ENCODE measurements around the gene ZNF205.
A peak's percentile ranks its signal among the peaks of the same experiment; 100 is the strongest.

- TF ChIP-seq, protein P1, sequence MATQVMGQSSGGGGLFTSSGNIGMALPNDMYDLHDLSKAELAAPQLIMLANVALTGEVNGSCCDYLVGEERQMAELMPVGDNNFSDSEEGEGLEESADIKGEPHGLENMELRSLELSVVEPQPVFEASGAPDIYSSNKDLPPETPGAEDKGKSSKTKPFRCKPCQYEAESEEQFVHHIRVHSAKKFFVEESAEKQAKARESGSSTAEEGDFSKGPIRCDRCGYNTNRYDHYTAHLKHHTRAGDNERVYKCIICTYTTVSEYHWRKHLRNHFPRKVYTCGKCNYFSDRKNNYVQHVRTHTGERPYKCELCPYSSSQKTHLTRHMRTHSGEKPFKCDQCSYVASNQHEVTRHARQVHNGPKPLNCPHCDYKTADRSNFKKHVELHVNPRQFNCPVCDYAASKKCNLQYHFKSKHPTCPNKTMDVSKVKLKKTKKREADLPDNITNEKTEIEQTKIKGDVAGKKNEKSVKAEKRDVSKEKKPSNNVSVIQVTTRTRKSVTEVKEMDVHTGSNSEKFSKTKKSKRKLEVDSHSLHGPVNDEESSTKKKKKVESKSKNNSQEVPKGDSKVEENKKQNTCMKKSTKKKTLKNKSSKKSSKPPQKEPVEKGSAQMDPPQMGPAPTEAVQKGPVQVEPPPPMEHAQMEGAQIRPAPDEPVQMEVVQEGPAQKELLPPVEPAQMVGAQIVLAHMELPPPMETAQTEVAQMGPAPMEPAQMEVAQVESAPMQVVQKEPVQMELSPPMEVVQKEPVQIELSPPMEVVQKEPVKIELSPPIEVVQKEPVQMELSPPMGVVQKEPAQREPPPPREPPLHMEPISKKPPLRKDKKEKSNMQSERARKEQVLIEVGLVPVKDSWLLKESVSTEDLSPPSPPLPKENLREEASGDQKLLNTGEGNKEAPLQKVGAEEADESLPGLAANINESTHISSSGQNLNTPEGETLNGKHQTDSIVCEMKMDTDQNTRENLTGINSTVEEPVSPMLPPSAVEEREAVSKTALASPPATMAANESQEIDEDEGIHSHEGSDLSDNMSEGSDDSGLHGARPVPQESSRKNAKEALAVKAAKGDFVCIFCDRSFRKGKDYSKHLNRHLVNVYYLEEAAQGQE (IDR thresholded peaks at IDR 0.05; ENCODE audit: insufficient read depth in 1 of 2, low read depth in 2 of 2, low read length in 1 of 2) = no peak
- TF ChIP-seq, protein P2, sequence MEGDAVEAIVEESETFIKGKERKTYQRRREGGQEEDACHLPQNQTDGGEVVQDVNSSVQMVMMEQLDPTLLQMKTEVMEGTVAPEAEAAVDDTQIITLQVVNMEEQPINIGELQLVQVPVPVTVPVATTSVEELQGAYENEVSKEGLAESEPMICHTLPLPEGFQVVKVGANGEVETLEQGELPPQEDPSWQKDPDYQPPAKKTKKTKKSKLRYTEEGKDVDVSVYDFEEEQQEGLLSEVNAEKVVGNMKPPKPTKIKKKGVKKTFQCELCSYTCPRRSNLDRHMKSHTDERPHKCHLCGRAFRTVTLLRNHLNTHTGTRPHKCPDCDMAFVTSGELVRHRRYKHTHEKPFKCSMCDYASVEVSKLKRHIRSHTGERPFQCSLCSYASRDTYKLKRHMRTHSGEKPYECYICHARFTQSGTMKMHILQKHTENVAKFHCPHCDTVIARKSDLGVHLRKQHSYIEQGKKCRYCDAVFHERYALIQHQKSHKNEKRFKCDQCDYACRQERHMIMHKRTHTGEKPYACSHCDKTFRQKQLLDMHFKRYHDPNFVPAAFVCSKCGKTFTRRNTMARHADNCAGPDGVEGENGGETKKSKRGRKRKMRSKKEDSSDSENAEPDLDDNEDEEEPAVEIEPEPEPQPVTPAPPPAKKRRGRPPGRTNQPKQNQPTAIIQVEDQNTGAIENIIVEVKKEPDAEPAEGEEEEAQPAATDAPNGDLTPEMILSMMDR (IDR thresholded peaks at IDR 0.05) = peak; percentile 85
Observed at GRCh38 chr16:3131755-3132377, 19.5 kb downstream of the ZNF205 start.
